Smooth muscle cell (in vitro differentiated cells): ENCODE data around the gene KRI1. TPM values are rescaled to one million over a fixed set of nuclear protein-coding genes. Genes with fewer than 3 reads are reported as not detected.

Experiments
- DNase-seq: peaks from one replicate; lab custom pipeline; 2025; ENCODE audit not compliant: unreplicated experiment; lab: John Stamatoyannopoulos, UW
- H2AFZ ChIP-seq: fragments of 200-600 bp; sonication (generic); 2 replicates; pipeline ENCODE4 v1.6.0; 2016; ENCODE audit warnings: antibody characterized with exemption, low read depth, mild to moderate bottlenecking
- H3F3A ChIP-seq: fragments of 200-600 bp; sonication (generic); 2 replicates; pipeline ENCODE4 v1.6.0; 2017; ENCODE audit warnings: antibody characterized with exemption, low read depth
- H3K27ac ChIP-seq: fragments of 200-600 bp; sonication (generic); 2 replicates; pipeline ENCODE4 v1.5.1; 2016; ENCODE audit warnings: low read depth, mild to moderate bottlenecking
- H3K27me3 ChIP-seq: fragments of 200-600 bp; sonication (generic); 2 replicates; pipeline ENCODE4 v1.6.1; 2016; ENCODE audit warnings: low read depth, mild to moderate bottlenecking
- H3K36me3 ChIP-seq: fragments of 200-600 bp; sonication (generic); 2 replicates; pipeline ENCODE4 v1.5.1; 2016; ENCODE audit warnings: low read depth
- H3K4me1 ChIP-seq: fragments of 200-600 bp; sonication (generic); 2 replicates; pipeline ENCODE4 v1.5.1; 2016; ENCODE audit warnings: low read depth
- H3K4me2 ChIP-seq: fragments of 200-600 bp; sonication (generic); 2 replicates; pipeline ENCODE4 v1.6.0; 2016; ENCODE audit warnings: mild to moderate bottlenecking
- H3K4me3 ChIP-seq: fragments of 200-600 bp; sonication (generic); 2 replicates; pipeline ENCODE4 v1.5.1; 2016; ENCODE audit warnings: mild to moderate bottlenecking
- H3K79me2 ChIP-seq: fragments of 200-600 bp; sonication (generic); 2 replicates; pipeline ENCODE4 v1.6.0; 2016; ENCODE audit warnings: low read depth, mild to moderate bottlenecking
- H3K9ac ChIP-seq: fragments of 200-600 bp; sonication (generic); 2 replicates; pipeline ENCODE4 v1.6.0; 2016; ENCODE audit warnings: low read depth
- H3K9me3 ChIP-seq: fragments of 200-600 bp; sonication (generic); replicated peaks from 2 replicates; pipeline ENCODE4 v1.5.1; 2016; ENCODE audit warnings: low read depth
- H4K20me1 ChIP-seq: fragments of 200-600 bp; sonication (generic); 2 replicates; pipeline ENCODE4 v1.6.0; 2016; ENCODE audit warnings: low read depth
- WGBS: methylation state at CpG from one replicate; pipeline ENCODE4 v1.1.7; 2016; ENCODE audit warnings: low lambda C conversion rate; 5-methylcytosine and 5-hydroxymethylcytosine counted together
- polyA plus RNA-seq: library from polyadenylated mRNA; unstranded; fragments of >200 nt; fragmentation: Nextera tagmentation; extraction: Ambion mirVana; gene quantifications from 2 replicates; pipeline ENCODE4 v1.2.1, GENCODE V29; 2016
- total RNA-seq: library from RNA; depleted of rRNA; stranded (reverse); fragments of >200 nt; gene quantifications from 2 replicates; pipeline ENCODE4 v1.2.3, GENCODE V29; 2014
- TF ChIP-seq, protein P1 (sequence below): fragments of 200-600 bp; sonication (generic); IDR thresholded peaks from 2 replicates; pipeline ENCODE4 v1.5.1; 2017; ENCODE audit warnings: borderline replicate concordance, mild to moderate bottlenecking, antibody characterized with exemption; ENCODE audit not compliant: insufficient read depth, poor library complexity, severe bottlenecking

KRI1 gene
- total and polyA plus RNA-seq, 2 experiments from 2014 or later, result 7.1 to 10.1 TPM

DNA sequence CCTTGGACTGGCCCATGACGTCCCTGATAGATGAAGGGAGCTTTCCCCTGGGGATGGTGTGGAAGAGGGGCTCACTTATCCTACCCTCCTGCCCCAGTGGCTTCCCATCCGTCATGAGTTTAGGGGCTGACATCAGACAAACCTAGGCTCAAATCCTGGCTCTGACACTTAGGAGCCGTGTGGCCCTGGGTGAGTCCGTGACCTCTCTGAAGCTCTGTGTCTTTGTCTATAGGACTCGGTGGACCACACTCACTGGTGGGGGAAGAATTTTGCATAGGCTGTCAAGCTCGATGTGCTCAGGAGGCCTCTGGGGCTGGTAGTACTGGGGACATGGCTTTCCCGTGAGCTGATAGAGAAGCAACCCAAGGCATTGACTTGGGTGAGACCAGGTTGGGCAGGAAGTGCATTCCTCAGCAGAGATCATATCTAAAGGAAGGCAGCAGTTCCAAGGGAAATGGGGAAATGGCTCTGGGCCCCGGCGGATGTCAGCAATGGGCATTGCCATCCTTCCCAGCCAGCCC, 38.7 kb upstream of the KRI1 start:
- peak overlapping the region; percentile 98 for H3K4me2 ChIP-seq
- H4K20me1 ChIP-seq, result peaks cover 20% of the 10 kb centered on the region
- no peak overlapping the region for H3K4me3 ChIP-seq
- 66% methylated on average over 9 of the region's 9 CpGs for WGBS
- H3K79me2 ChIP-seq, result peaks cover 52% of the 10 kb centered on the region
- no peaks in the 10 kb centered on the region for H3K9me3 ChIP-seq
- H3F3A ChIP-seq, result peaks cover 2% of the 10 kb centered on the region
- H3K27me3 ChIP-seq, result no peaks in the 10 kb centered on the region
- H3K27ac ChIP-seq, result peak overlapping the region; percentile 49
- H3K36me3 ChIP-seq, result no peaks in the 10 kb centered on the region
- no peak overlapping the region for H2AFZ ChIP-seq
- no peak for DNase-seq
- H3K4me1 ChIP-seq, result peaks cover 11% of the 10 kb centered on the region
- no peak overlapping the region for H3K9ac ChIP-seq
- TF ChIP-seq, protein P1, sequence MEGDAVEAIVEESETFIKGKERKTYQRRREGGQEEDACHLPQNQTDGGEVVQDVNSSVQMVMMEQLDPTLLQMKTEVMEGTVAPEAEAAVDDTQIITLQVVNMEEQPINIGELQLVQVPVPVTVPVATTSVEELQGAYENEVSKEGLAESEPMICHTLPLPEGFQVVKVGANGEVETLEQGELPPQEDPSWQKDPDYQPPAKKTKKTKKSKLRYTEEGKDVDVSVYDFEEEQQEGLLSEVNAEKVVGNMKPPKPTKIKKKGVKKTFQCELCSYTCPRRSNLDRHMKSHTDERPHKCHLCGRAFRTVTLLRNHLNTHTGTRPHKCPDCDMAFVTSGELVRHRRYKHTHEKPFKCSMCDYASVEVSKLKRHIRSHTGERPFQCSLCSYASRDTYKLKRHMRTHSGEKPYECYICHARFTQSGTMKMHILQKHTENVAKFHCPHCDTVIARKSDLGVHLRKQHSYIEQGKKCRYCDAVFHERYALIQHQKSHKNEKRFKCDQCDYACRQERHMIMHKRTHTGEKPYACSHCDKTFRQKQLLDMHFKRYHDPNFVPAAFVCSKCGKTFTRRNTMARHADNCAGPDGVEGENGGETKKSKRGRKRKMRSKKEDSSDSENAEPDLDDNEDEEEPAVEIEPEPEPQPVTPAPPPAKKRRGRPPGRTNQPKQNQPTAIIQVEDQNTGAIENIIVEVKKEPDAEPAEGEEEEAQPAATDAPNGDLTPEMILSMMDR, result no peak

DNA sequence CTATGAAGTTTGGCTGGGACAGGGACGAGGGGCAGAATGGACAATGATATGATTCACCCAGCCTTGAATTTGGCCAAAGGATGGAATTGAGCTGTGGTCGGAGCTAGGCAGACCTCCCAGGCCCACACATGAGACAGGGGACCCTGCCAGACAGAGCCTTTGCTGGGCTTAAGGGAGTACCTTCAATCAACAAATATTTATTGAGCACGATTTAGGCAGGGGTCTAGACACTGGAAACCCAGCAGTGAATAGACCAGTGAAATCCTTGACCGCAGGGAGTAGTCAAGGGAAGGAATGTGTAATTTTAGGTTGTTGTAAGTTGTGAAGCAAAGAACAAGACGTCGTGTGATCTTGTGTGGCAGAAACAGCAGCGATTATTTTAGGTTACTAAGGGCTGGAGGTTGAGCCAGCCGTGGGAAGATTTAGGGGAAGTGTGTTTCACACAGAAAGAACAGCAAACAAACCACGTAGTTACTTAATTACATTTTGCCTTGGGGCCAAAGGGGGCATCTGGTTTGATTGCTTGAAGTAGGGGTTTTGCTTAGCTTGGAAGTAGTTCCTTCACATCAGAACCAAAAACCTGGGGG, 38.2 kb upstream of the KRI1 start:
- Histone ChIP-seq H3K27me3 (no peaks in the 10 kb centered on the region), H3K27ac (peak overlapping the region; percentile 49), H3K9me3 (no peaks in the 10 kb centered on the region), H2AFZ (peak overlapping the region; percentile 18), H3K36me3 (no peaks in the 10 kb centered on the region), H3K4me1 (peaks cover 11% of the 10 kb centered on the region), H3F3A (peaks cover 2% of the 10 kb centered on the region), H3K4me2 (peak overlapping the region; percentile 98), H3K9ac (peak overlapping the region; percentile 85), H4K20me1 (peaks cover 15% of the 10 kb centered on the region), H3K4me3 (peak overlapping the region; percentile 99), H3K79me2 (peaks cover 46% of the 10 kb centered on the region)
- no peak for DNase-seq
- TF ChIP-seq, protein P1, result no peak
- 31% methylated on average over 9 of the region's 9 CpGs for WGBS

DNA sequence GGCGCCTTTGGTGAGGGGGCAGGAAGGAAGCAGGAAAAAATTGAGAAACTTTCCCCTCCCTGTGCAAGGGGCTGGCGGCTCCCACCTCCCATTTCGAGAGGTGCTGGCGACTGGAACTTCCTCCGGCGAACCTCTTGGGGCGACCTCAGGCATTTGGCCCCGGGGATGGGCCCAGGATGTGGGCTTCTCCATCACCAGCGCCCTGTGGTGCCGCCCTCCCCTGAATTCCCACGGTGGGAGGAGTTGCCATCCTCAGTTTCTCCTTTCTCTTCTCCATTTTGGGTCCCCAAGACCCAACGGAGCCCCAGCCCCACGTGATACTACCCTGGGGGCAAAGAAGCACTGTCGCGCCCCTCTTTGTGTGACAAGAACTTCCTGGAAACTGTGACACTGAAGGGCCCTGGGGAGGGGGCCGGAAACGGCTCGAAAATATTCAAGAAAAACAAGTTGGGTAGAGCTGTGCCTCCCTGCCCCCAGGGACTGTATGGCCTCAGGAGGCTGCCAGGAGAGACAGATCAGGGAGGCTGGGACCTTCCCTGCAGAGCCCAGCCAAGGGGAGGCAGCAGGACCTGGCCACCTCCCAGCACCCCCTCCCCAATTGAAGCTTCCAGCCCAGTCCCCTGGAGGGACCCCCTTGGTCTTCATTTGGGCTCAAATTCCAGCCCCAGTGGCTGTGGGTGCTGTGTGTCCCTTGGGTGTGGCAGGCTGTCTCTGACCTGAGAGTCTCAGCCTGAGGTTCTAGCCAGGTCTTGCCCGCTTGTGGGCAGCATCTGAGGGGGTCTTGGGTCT, 37.5 kb upstream of the KRI1 start:
- Histone ChIP-seq H3K27ac (peak overlapping the region; percentile 49), H3K4me2 (peak overlapping the region; percentile 98), H3K9ac (peak overlapping the region; percentile 85), H3K9me3 (no peaks in the 10 kb centered on the region), H3K4me3 (peak overlapping the region; percentile 99), H3K36me3 (no peaks in the 10 kb centered on the region), H3F3A (peaks cover 2% of the 10 kb centered on the region), H3K27me3 (no peaks in the 10 kb centered on the region), H2AFZ (peak overlapping the region; percentile 98), H3K79me2 (peaks cover 46% of the 10 kb centered on the region), H3K4me1 (peaks cover 11% of the 10 kb centered on the region), H4K20me1 (peaks cover 11% of the 10 kb centered on the region)
- DNase-seq, result no peak
- 9% methylated on average over 19 of the region's 19 CpGs for WGBS
- TF ChIP-seq, protein P1, result no peak
